Measurements from ENCODE around the gene KIAA0513. TPM values are rescaled to one million over a fixed set of nuclear protein-coding genes. Genes with fewer than 3 reads are reported as not detected.

Gene KIAA0513
- total RNA-seq, 1 donor from 2014 or later = 131 TPM

GRCh38 chr16:85128079-85128837 is 100.7 kb downstream of the KIAA0513 start:
- Histone ChIP-seq H3K9me3 (no peaks in the 10 kb centered on the region), H3K36me3 (no peaks in the 10 kb centered on the region), H3K27ac (peak overlapping the region in 1 of 2 donors; percentile 27), H3K4me1 (peaks cover 19 to 56% of the 10 kb centered on the region in 2 donors), H3K27me3 (no peaks in the 10 kb centered on the region), H3K4me3 (no peak overlapping the region)
- intact Hi-C loops (cut with DNase I) = loop anchor here (5.0 to 10.0 kb wide), 2 partner anchors 109 to 387 kb away; no protein-coding TSS in a partner anchor
- no peak for TF ChIP-seq CTCF (IDR thresholded peaks at IDR 0.05)
- no peak for DNase-seq (ENCODE audit: low spot score in 2 of 2)

GRCh38 chr16:85129876-85130704 is 102.5 kb downstream of the KIAA0513 start:
- intact Hi-C loops (cut with DNase I) = loop anchor here (2.0 to 10.0 kb wide), 3 partner anchors 21 to 385 kb away; no protein-coding TSS in a partner anchor
- no peaks in the 10 kb centered on the region for H3K27me3 ChIP-seq
- peak in 1 of 2 donors; percentile 85 for DNase-seq (ENCODE audit: low spot score in 2 of 2)

GRCh38 chr16:85130705-85131028 is 103.1 kb downstream of the KIAA0513 start:
- intact Hi-C loops (cut with DNase I) = loop anchor here (2.0 kb wide), 1 partner anchor 20 kb away; no protein-coding TSS in a partner anchor
- no peak for TF ChIP-seq CTCF (IDR thresholded peaks at IDR 0.05)
- Histone ChIP-seq H3K9me3 (no peaks in the 10 kb centered on the region), H3K27ac (peak overlapping the region; percentile 77 to 92), H3K36me3 (no peaks in the 10 kb centered on the region), H3K4me3 (no peak overlapping the region), H3K4me1 (peaks cover 15 to 37% of the 10 kb centered on the region in 2 donors), H3K27me3 (no peaks in the 10 kb centered on the region)
- no peak for DNase-seq (ENCODE audit: low spot score in 2 of 2)

More at GRCh38 chr16:85129876-85130704, 102.5 kb downstream of the KIAA0513 start:
- Histone ChIP-seq H3K27ac (peak overlapping the region; percentile 77 to 92), H3K36me3 (no peaks in the 10 kb centered on the region), H3K4me3 (no peak overlapping the region), H3K4me1 (peaks cover 18 to 43% of the 10 kb centered on the region in 2 donors), H3K9me3 (no peaks in the 10 kb centered on the region)
- no peak for TF ChIP-seq CTCF (IDR thresholded peaks at IDR 0.05)

- H3K27ac ChIP-seq = no peak overlapping the region
- TF ChIP-seq CTCF (IDR thresholded peaks at IDR 0.05) = no peak
- no peak for DNase-seq (ENCODE audit: low spot score in 2 of 2)
- intact Hi-C loops (cut with DNase I) = no loop called here
- H3K27me3 ChIP-seq = no peaks in the 10 kb centered on the region
- H3K4me3 ChIP-seq = no peak overlapping the region
- no peaks in the 10 kb centered on the region for H3K9me3 ChIP-seq
- H3K36me3 ChIP-seq = no peaks in the 10 kb centered on the region
- H3K4me1 ChIP-seq = peaks cover 9 to 31% of the 10 kb centered on the region in 2 donors
Observed at GRCh38 chr16:85132456-85133289, 105.1 kb downstream of the KIAA0513 start.

- H3K27ac ChIP-seq = no peak overlapping the region
- no peaks in the 10 kb centered on the region for H3K36me3 ChIP-seq
- H3K9me3 ChIP-seq = no peaks in the 10 kb centered on the region
- no peak for DNase-seq (ENCODE audit: low spot score in 2 of 2)
- H3K4me1 ChIP-seq = peaks cover 9 to 34% of the 10 kb centered on the region in 2 donors
- H3K4me3 ChIP-seq = no peak overlapping the region
- intact Hi-C loops (cut with DNase I) = no loop called here
- TF ChIP-seq CTCF (IDR thresholded peaks at IDR 0.05) = no peak
- no peaks in the 10 kb centered on the region for H3K27me3 ChIP-seq
Observed at GRCh38 chr16:85133290-85133599, 105.7 kb downstream of the KIAA0513 start.

Measured in ascending aorta (tissue), 2 donors.